DOHH2 (cell line): ENCODE results near the gene HOATZ.

ENCODE experiments used
- CTCF ChIP-seq: fragments of 200-600 bp; sonication (generic); IDR thresholded peaks from one replicate; pipeline ENCODE4 v1.5.1; 2014; ENCODE audit warnings: antibody characterized with exemption, mild to moderate bottlenecking, low read depth, low read length; ENCODE audit not compliant: poor library complexity, severe bottlenecking
- EZH2phosphoT487 ChIP-seq: fragments of 200-600 bp; sonication (generic); IDR thresholded peaks from 2 replicates; pipeline ENCODE4 v1.6.1; 2017; ENCODE audit warnings: borderline replicate concordance, mild to moderate bottlenecking, antibody characterized with exemption, low read length, moderate library complexity, mixed read lengths

DNA sequence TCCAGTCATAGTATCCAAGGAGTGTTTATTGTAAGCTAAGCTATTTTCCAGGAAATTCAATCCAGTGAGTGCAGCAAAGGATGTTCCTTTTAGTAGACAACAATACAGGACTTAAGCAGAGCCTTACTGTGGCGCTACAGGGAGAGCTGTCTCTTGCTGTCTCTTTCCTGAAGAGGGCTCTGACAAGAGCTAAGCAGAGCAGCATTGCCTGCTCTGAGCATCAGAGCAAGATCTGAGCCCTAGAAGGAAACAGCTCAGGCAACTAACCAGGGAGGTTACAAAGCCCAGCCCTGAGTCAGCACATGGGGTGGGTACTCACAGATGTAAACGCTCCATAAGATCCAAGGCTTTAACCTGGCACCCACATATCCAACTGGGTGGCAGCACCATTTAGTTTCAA, 33.9 kb downstream of the HOATZ start:
- no peak for TF ChIP-seq CTCF
- TF ChIP-seq EZH2phosphoT487, result no peak
